Stimulated activated CD4-positive, alpha-beta T cell treated with anti-CD3 and anti-CD28 coated beads, Interleukin-1b, Interleukin-23, amount 100 ng/mL, for 24 hours (primary cell): ENCODE measurements around the gene CLCNKB.
"Not testable (repeated sequence)": the region's sequence is repeated elsewhere in the genome, so short reads cannot be mapped to it uniquely, and the experiment has no call there.

Experiments
- DNase-seq, 4 experiments: peaks; one replicate each; pipeline ENCODE4 v3.0.0-alpha.2; 2020; ENCODE audit warnings: low read depth in 4 of 4, low spot score in 1 of 4

The CLCNKB gene

GRCh38 chr1:16056521-16056912 is 12.9 kb downstream of the CLCNKB start:
- not testable (repeated sequence) for DNase-seq

GRCh38 chr1:16057314-16057915 is 13.8 kb downstream of the CLCNKB start:
- DNase-seq = not testable (repeated sequence)

- not testable (repeated sequence) for DNase-seq
Observed at GRCh38 chr1:16058394-16059120, 15.0 kb downstream of the CLCNKB start.

- DNase-seq = no peak
Observed at GRCh38 chr1:16061266-16061665, 17.7 kb downstream of the CLCNKB start.

- not testable (repeated sequence) for DNase-seq
Observed at GRCh38 chr1:16061989-16062686, 18.6 kb downstream of the CLCNKB start.

GRCh38 chr1:16062687-16063075 is 19.1 kb downstream of the CLCNKB start:
- DNase-seq = not testable (repeated sequence)

- no peak for DNase-seq
Observed at GRCh38 chr1:16063226-16063829, 19.7 kb downstream of the CLCNKB start.

- DNase-seq = no peak
Observed at GRCh38 chr1:16063921-16064320, 20.3 kb downstream of the CLCNKB start.

- DNase-seq = no peak
Observed at GRCh38 chr1:16064536-16065268, 21.1 kb downstream of the CLCNKB start.

GRCh38 chr1:16065269-16065576 is 21.6 kb downstream of the CLCNKB start:
- DNase-seq = no peak

- no peak for DNase-seq
Observed at GRCh38 chr1:16066245-16066644, 22.7 kb downstream of the CLCNKB start.

GRCh38 chr1:16067127-16067768 is 23.7 kb downstream of the CLCNKB start:
- DNase-seq = no peak

GRCh38 chr1:16067933-16068332 is 24.4 kb downstream of the CLCNKB start:
- no peak for DNase-seq

- no peak for DNase-seq
Observed at GRCh38 chr1:16068356-16069270, 25.0 kb downstream of the CLCNKB start.

- DNase-seq = no peak
Observed at GRCh38 chr1:16070640-16071355, 27.2 kb downstream of the CLCNKB start.

- no peak for DNase-seq
Observed at GRCh38 chr1:16071614-16072013, 28.0 kb downstream of the CLCNKB start.

- no peak for DNase-seq
Observed at GRCh38 chr1:16072095-16072494, 28.5 kb downstream of the CLCNKB start.

GRCh38 chr1:16072616-16073484 is 29.3 kb downstream of the CLCNKB start:
- DNase-seq = no peak
